ENCODE measurements around the gene ICAM5.

DNA sequence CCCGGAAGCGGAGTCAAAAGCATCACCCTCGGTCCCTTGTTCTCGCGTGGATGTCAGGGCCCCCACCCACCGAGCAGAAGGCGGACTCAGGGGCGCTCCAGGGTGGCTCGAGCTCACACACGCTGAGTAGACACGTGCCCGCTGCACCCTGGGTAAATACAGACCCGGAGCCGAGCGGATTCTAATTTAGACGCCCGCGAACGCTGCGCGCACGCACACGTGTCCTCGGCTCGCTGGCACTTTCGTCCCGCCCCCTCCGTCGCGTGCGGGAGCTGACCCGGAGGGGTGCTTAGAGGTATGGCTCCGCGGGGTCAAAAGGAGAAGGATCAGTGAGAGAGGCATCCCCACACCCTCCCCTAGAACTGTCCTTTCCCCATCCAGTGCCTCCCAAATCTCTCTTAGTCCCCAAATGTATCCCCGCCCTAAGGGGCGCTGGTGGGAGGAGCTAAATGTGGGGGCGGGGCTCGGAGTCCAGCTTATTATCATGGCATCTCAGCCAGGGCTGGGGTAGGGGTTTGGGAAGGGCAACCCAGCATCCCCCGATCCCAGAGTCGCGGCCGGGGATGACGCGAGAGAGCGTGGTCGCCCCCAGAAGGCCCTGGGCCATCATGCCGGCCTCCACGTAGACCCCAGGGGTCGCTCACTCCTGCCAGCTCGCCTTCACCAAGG is 451 bp upstream of the ICAM5 start:
- no peak for TF ChIP-seq ZNF274 (IDR thresholded peaks at IDR 0.05; ENCODE audit: low read depth, low read length)
- TF ChIP-seq YY1 (IDR thresholded peaks at IDR 0.05; ENCODE audit: insufficient read depth, insufficient read length): no peak

All from NT2/D1 (cell line).